ENCODE data around the gene PRSS56.
"Not testable (repeated sequence)": the region's sequence is repeated elsewhere in the genome, so short reads cannot be mapped to it uniquely, and the experiment has no call there.

The PRSS56 gene

GRCh38 chr2:232526372-232526941, 6.3 kb downstream of the PRSS56 start:
- DNase-seq = no peak

GRCh38 chr2:232527905-232528470, 7.8 kb downstream of the PRSS56 start:
- no peak for DNase-seq

GRCh38 chr2:232528746-232529460, 8.7 kb downstream of the PRSS56 start:
- DNase-seq = peak; percentile 37 to 54

DNA sequence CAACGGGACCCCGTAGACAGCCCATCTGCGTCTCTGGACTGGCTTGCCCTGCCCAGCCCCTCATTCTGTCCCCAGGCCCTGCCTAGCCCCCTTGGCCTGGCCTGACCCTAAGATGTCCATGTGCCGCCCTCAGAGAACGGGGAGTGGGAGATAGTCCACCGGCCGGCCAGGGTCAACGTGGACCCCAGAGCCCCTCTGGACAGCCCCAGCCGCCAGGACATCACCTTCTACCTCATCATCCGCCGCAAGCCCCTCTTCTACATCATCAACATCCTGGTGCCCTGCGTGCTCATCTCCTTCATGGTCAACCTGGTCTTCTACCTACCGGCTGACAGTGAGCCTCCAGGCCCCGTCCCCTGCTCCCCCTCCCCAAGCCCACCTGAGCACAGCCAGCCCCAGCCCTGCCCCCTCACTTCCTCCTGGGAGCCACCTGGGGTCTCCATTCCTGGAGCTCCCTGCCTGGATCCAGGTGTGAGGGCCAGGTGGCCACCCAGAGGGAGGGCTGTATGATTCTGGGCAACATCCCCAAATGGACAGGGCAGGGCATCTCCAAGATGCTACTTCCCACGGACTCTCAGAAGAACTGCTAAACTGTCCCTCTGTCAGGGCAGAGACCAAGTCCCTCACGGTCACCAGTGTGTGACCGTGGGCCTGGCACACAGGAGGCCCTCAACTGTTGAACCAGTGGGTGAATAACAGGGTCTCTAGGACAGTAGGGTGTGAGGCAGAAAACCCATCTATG, 9.8 kb downstream of the PRSS56 start:
- no peak for DNase-seq

DNA sequence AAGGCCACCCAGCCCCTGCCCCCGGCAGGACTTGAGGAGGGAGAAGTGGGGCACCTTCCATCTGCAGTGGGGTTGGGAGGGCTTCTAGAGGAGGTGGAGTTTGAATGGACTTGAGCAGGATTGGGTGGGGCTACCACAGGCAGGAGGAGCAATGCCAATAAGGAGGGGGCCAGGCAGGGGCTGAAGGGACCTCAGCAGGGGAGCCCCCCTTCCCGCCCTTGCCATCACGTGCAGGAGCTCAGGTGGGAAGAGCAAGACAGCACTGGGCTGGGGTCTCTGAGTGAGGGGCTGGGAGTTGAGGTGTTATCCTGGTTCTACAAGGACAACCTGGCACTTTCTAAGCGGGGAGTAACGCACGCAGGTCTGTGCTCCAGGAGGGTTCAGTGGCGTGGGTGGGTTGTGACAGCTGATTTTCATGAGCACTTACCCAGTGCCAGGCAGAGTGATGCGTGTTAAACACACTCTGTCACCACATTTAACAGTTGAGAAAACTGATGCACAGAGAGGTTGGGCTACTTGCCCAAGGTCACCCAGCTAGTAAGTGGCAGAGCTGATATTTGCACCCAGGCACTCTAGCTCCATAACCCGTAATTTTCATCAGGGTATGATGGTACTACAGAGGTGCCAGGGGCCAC, 10.6 kb downstream of the PRSS56 start:
- DNase-seq = no peak

GRCh38 chr2:232532419-232532818, 12.2 kb downstream of the PRSS56 start:
- no peak for DNase-seq

DNA sequence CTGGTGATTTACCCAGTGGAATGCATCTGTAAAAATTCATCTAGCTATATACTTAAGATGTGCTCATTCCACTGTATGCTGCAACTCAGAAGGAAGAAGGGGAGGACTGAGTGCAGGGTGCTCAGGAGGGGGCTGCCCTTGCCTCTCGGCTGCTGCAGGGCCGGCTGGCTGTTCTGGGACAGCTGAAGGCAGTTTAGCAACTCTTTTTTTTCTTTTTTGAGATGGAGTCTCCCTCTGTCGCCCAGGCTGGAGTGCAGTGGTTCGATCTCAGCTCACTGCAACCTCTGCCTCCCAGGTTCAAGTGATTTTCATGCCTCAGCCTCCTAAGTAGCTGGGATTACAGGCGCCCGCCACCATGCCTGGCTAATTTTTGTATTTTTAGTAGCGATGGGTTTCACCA, 12.6 kb downstream of the PRSS56 start:
- not testable (repeated sequence) for DNase-seq

- no peak for DNase-seq
Observed at GRCh38 chr2:232533944-232534710, 13.9 kb downstream of the PRSS56 start.

DNA sequence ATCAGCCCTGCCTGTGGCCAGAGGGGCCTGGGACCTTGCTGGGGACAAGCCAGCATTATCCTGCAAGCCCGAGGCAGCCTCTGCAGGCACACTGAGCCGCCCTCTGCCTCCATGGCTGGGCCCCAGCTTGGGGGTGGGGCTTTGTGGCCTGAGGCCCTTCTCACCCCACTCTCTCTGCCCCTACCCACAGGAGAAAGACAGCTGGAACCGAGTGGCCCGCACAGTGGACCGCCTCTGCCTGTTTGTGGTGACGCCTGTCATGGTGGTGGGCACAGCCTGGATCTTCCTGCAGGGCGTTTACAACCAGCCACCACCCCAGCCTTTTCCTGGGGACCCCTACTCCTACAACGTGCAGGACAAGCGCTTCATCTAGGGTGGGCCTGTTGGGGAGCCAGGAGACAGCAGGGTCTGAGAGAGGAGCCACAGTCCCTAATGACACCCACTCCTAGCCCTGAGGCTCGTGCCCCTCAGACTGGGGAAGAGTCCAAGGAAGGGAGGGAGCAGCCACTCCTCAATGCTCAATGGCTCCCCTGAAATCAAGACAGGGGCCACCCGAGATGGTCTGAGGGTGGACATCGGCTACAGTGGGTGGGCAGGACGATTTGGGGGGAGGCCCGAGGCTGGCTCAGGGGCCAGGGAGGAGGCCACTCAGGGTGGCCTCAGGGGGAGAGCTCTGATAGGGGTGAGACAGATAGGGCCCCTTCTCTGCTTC, 14.9 kb downstream of the PRSS56 start:
- DNase-seq = no peak

GRCh38 chr2:232535761-232536530, 15.8 kb downstream of the PRSS56 start:
- DNase-seq = peak in 1 of 2 donors; percentile 44

DNA sequence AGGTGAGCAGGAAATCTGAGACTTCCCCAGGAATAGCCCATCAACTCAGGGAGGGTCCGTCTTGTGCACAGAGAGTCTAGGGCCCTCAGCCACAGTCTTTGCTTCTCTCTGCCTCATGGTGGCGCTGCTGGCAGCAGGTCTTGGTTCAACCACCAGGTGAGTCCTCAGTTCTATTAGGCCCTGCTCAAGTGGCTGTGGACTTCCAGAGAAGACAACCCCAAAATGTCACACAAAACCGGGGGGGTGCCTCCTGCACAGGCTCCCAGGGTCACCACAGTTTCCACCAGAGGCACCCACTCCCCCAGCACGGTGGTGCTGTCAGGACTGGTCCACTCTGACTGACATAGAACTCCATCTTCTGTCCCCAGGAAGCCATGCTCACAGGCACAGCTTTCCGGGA, 16.9 kb downstream of the PRSS56 start:
- DNase-seq = no peak

GRCh38 chr2:232537499-232537898, 17.3 kb downstream of the PRSS56 start:
- no peak for DNase-seq

- peak; percentile 82 to 89 for DNase-seq
Observed at GRCh38 chr2:232538671-232539070, 18.5 kb downstream of the PRSS56 start.

DNA sequence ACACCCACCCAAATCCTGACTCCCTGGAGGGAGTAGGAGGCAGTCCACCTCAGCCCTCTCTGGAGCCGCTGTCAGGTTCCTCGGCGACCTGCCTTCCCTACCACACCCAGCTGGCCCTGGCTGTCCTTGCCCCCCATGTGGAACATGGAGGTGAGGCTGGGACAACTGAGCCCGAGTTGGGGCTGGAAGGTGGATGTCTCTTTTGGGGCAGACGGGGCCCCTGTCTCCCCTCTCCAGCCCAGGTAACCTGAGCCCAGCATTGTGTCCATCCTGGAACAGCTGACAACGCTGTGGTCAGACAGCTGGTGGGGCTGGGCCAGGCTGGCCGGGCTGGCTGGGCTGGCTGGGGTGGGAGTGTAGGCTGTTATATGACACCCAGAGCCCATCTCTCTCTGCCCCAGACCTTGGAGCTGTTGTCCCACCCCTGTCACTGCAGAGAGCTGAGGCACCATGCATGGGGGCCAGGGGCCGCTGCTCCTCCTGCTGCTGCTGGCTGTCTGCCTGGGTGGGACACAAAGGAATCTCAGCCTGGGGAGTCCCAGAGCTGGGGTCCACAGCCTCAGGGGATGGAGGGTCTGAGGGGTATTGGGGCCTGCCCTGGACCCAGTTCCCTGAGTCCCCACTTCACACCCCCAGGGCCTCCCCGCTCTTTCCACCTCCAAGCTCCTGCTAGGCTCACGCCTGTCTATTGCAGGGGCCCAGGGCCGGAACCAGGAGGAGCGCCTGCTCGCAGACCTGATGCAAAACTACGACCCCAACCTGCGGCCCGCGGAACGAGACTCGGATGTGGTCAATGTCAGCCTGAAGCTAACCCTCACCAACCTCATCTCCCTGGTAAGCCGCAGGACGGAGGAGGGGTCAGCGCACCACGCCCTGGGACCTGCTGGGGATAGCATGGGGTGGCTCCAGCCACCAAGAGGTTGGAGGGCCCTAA, 19.4 kb downstream of the PRSS56 start, which contains the start of gene CHRNG:
CHRNG (plus strand) TSS at position 395 of the 934 bp plus-strand sequence; CDS start at position 451, 56 bp downstream.
- no peak for DNase-seq

- DNase-seq = no peak
Observed at GRCh38 chr2:232540441-232541041, 20.4 kb downstream of the PRSS56 start.

DNA sequence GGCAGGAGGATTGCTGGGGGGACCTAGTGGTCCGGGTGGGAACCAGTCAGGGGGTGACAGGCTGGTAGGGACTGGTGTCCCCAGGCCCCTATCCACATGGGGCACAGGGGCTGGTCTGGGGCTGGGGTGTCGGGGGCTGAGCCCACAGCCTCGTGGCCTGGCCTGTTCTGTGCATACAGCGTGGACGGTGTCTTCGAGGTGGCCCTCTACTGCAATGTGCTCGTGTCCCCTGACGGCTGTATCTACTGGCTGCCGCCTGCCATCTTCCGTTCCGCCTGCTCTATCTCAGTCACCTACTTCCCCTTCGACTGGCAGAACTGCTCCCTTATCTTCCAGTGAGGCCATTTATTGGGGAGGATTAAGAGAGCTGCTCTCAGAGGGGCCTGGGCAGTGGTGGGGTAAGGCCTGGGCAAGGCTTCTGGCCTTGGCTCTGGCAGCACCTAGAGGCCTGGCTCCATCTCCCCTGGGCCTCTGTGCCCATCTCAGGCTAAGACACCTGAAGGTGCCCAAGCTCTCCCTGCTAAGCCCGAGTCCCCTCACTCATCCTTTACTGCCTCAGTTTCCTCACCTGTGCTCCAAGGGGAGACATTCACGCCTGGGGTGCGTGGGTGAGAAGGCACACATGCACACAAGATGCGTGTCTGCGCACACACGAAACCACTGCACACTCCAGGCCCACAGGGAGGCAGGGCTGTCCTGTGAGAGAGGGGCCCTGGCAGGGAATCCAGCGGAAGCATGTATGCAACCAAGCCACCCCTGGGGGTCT, 21.2 kb downstream of the PRSS56 start:
- DNase-seq = no peak

GRCh38 chr2:232541961-232542714, 21.9 kb downstream of the PRSS56 start:
- DNase-seq = no peak
